OCI-M2 (cell line): ENCODE data around the gene TRPM4.
"Not testable (repeated sequence)": the region's sequence is repeated elsewhere in the genome, so short reads cannot be mapped to it uniquely, and the experiment has no call there.

Experiments
- DNase-seq: peaks from one replicate; lab custom pipeline; 2025; ENCODE audit not compliant: unreplicated experiment; lab: John Stamatoyannopoulos, UW

TRPM4 gene

GRCh38 chr19:49186108-49186507 lies 28.5 kb downstream of the TRPM4 start:
- no peak for DNase-seq

- no peak for DNase-seq
These were observed 31.1 kb downstream of the TRPM4 start for GRCh38 chr19:49188626-49189200.

- DNase-seq, result no peak
These were observed 31.7 kb downstream of the TRPM4 start for GRCh38 chr19:49189259-49189658.

GRCh38 chr19:49190781-49191180 lies 33.2 kb downstream of the TRPM4 start:
- no peak for DNase-seq

- no peak for DNase-seq
These were observed 36.3 kb downstream of the TRPM4 start for GRCh38 chr19:49193822-49194394.

GRCh38 chr19:49194408-49194807 lies 36.8 kb downstream of the TRPM4 start:
- DNase-seq, result no peak

- no peak for DNase-seq
These were observed 39.1 kb downstream of the TRPM4 start for GRCh38 chr19:49196527-49197240.

GRCh38 chr19:49200238-49200862 lies 42.8 kb downstream of the TRPM4 start:
- DNase-seq, result peak; percentile 40

GRCh38 chr19:49201042-49201441 lies 43.5 kb downstream of the TRPM4 start:
- no peak for DNase-seq

GRCh38 chr19:49205114-49205513 lies 47.5 kb downstream of the TRPM4 start:
- no peak for DNase-seq

- DNase-seq, result not testable (repeated sequence)
These were observed 51.9 kb downstream of the TRPM4 start for GRCh38 chr19:49209502-49209901.

GRCh38 chr19:49210108-49210900 lies 52.7 kb downstream of the TRPM4 start:
- DNase-seq, result no peak

- no peak for DNase-seq
These were observed 53.4 kb downstream of the TRPM4 start for GRCh38 chr19:49210901-49211451.

GRCh38 chr19:49212016-49212701 lies 54.6 kb downstream of the TRPM4 start:
- DNase-seq, result no peak

- DNase-seq, result no peak
These were observed 56.2 kb downstream of the TRPM4 start for GRCh38 chr19:49213791-49214190.

GRCh38 chr19:49214701-49215100 lies 57.1 kb downstream of the TRPM4 start:
- no peak for DNase-seq

GRCh38 chr19:49216071-49216470 lies 58.5 kb downstream of the TRPM4 start:
- DNase-seq, result no peak

GRCh38 chr19:49217382-49217781 lies 59.8 kb downstream of the TRPM4 start:
- no peak for DNase-seq

GRCh38 chr19:49222011-49222410 lies 64.4 kb downstream of the TRPM4 start:
- DNase-seq, result no peak

- no peak for DNase-seq
These were observed 64.9 kb downstream of the TRPM4 start for GRCh38 chr19:49222528-49222927.
